SK-N-SH (cell line): Measurements from ENCODE around the gene OXCT1.

Experiments used
- EP300 ChIP-seq, 2 experiments: IDR thresholded peaks; 2 replicates each; pipeline versions ENCODE4 v1.4.0 to v1.6.1; 2012; ENCODE audit warnings: borderline replicate concordance in 1 of 2, low read depth in 1 of 2, low read length in 1 of 2
- FOSL2 ChIP-seq: IDR thresholded peaks from 2 replicates; pipeline ENCODE4 v1.4.0; 2012; ENCODE audit warnings: low read depth, mild to moderate bottlenecking, moderate library complexity, borderline replicate concordance
- FOXM1 ChIP-seq: IDR thresholded peaks from 2 replicates; pipeline ENCODE4 v1.4.0; 2012; ENCODE audit warnings: low read depth, mild to moderate bottlenecking
- MAX ChIP-seq: IDR thresholded peaks from 2 replicates; pipeline ENCODE4 v1.4.0; 2012; ENCODE audit warnings: low read depth
- MXI1 ChIP-seq: IDR thresholded peaks from 2 replicates; pipeline ENCODE4 v1.6.1; 2012; ENCODE audit warnings: mild to moderate bottlenecking, low read depth, low read length, improper control_type of control experiment
- NFIC ChIP-seq: IDR thresholded peaks from 2 replicates; pipeline ENCODE4 v1.4.0; 2012; ENCODE audit warnings: borderline replicate concordance
- POLR2AphosphoS5 ChIP-seq: IDR thresholded peaks from 2 replicates; pipeline ENCODE4 v1.6.1; 2012; ENCODE audit warnings: low read depth, low read length
- RXRA ChIP-seq: IDR thresholded peaks from 2 replicates; pipeline ENCODE4 v1.4.0; 2012; ENCODE audit warnings: low read depth, mild to moderate bottlenecking, borderline replicate concordance
- SIN3A ChIP-seq: IDR thresholded peaks from 2 replicates; pipeline ENCODE4 v1.6.1; 2012; ENCODE audit warnings: low read depth, mild to moderate bottlenecking, low read length, moderate library complexity, borderline replicate concordance
- TAF1 ChIP-seq: IDR thresholded peaks from 2 replicates; pipeline ENCODE4 v1.6.1; 2012; ENCODE audit warnings: low read depth, mild to moderate bottlenecking, low read length, moderate library complexity, borderline replicate concordance
- YY1 ChIP-seq: IDR thresholded peaks from 2 replicates; pipeline ENCODE4 v1.4.0; 2012; ENCODE audit warnings: low read depth, mild to moderate bottlenecking
- ZBTB33 ChIP-seq: IDR thresholded peaks from 2 replicates; pipeline ENCODE4 v1.4.0; 2012; ENCODE audit warnings: low read depth, borderline replicate concordance
- TF ChIP-seq, protein P1 (sequence below): fragments of 200-600 bp; sonication (generic); IDR thresholded peaks from 2 replicates; pipeline ENCODE4 v1.6.1; 2017; ENCODE audit warnings: antibody characterized with exemption, mild to moderate bottlenecking, moderate library complexity

GRCh38 chr5:41848983-41849382 lies 21.2 kb downstream of the OXCT1 start:
- TF ChIP-seq, protein P1, sequence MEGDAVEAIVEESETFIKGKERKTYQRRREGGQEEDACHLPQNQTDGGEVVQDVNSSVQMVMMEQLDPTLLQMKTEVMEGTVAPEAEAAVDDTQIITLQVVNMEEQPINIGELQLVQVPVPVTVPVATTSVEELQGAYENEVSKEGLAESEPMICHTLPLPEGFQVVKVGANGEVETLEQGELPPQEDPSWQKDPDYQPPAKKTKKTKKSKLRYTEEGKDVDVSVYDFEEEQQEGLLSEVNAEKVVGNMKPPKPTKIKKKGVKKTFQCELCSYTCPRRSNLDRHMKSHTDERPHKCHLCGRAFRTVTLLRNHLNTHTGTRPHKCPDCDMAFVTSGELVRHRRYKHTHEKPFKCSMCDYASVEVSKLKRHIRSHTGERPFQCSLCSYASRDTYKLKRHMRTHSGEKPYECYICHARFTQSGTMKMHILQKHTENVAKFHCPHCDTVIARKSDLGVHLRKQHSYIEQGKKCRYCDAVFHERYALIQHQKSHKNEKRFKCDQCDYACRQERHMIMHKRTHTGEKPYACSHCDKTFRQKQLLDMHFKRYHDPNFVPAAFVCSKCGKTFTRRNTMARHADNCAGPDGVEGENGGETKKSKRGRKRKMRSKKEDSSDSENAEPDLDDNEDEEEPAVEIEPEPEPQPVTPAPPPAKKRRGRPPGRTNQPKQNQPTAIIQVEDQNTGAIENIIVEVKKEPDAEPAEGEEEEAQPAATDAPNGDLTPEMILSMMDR = no peak
- no peak for TF ChIP-seq POLR2AphosphoS5
- TF ChIP-seq FOXM1 = no peak
- no peak for TF ChIP-seq SIN3A
- TF ChIP-seq TAF1 = no peak
- no peak for TF ChIP-seq ZBTB33
- TF ChIP-seq MXI1 = no peak
- TF ChIP-seq EP300 (IDR thresholded peaks at IDR 0.05; ENCODE audit: borderline replicate concordance in 1 of 2, low read depth in 1 of 2, low read length in 1 of 2) = no peak
- no peak for TF ChIP-seq YY1
- no peak for TF ChIP-seq NFIC
- no peak for TF ChIP-seq FOSL2
- TF ChIP-seq MAX = no peak
- no peak for TF ChIP-seq RXRA
